ENCODE measurements around the gene GPR22. TPM values are rescaled to one million over a fixed set of nuclear protein-coding genes. Genes with fewer than 3 reads are reported as not detected.

Gene GPR22
- total RNA-seq, 2 donors from 2014 or later = 0.13 TPM; not detected in 1

- H3K27me3 ChIP-seq = no peaks in the 10 kb centered on the region
- no peak for DNase-seq
- H3K4me3 ChIP-seq = no peak overlapping the region
- no peaks in the 10 kb centered on the region for H3K9me3 ChIP-seq
- intact Hi-C loops (cut with DNase I) = no loop called here
- H3K27ac ChIP-seq = no peak overlapping the region
- H3K9ac ChIP-seq (ENCODE audit: low read depth in 2 of 2, low read length in 2 of 2) = no peak overlapping the region
- TF ChIP-seq CTCF (IDR thresholded peaks at IDR 0.05) = no peak
- no peaks in the 10 kb centered on the region for H3K36me3 ChIP-seq
- H3K4me1 ChIP-seq = no peaks in the 10 kb centered on the region
Observed at GRCh38 chr7:107439025-107439424, 30.8 kb upstream of the GPR22 start.

- Histone ChIP-seq H3K36me3 (no peaks in the 10 kb centered on the region), H3K4me1 (no peaks in the 10 kb centered on the region), H3K4me3 (no peak overlapping the region), H3K9me3 (no peaks in the 10 kb centered on the region), H3K9ac (ENCODE audit: low read depth in 2 of 2, low read length in 2 of 2) (no peak overlapping the region), H3K27me3 (no peaks in the 10 kb centered on the region), H3K27ac (no peak overlapping the region)
- no peak for TF ChIP-seq CTCF (IDR thresholded peaks at IDR 0.05)
- intact Hi-C loops (cut with DNase I) = no loop called here
- DNase-seq = no peak
Observed at GRCh38 chr7:107441581-107442422, 28.1 kb upstream of the GPR22 start.

- H3K27me3 ChIP-seq = no peaks in the 10 kb centered on the region
- no peak overlapping the region for H3K27ac ChIP-seq
- DNase-seq = no peak
- intact Hi-C loops (cut with DNase I) = no loop called here
- no peaks in the 10 kb centered on the region for H3K9me3 ChIP-seq
- no peak for TF ChIP-seq CTCF (IDR thresholded peaks at IDR 0.05)
- H3K36me3 ChIP-seq = no peaks in the 10 kb centered on the region
- no peak overlapping the region for H3K4me3 ChIP-seq
- no peaks in the 10 kb centered on the region for H3K4me1 ChIP-seq
- H3K9ac ChIP-seq (ENCODE audit: low read depth in 2 of 2, low read length in 2 of 2) = no peak overlapping the region
Observed at GRCh38 chr7:107442678-107443077, 27.2 kb upstream of the GPR22 start.

- H3K36me3 ChIP-seq = no peaks in the 10 kb centered on the region
- intact Hi-C loops (cut with DNase I) = no loop called here
- no peak for DNase-seq
- H3K4me3 ChIP-seq = no peak overlapping the region
- no peak overlapping the region for H3K27ac ChIP-seq
- H3K27me3 ChIP-seq = no peaks in the 10 kb centered on the region
- H3K4me1 ChIP-seq = no peaks in the 10 kb centered on the region
- H3K9me3 ChIP-seq = no peaks in the 10 kb centered on the region
- TF ChIP-seq CTCF (IDR thresholded peaks at IDR 0.05) = no peak
- H3K9ac ChIP-seq (ENCODE audit: low read depth in 2 of 2, low read length in 2 of 2) = no peak overlapping the region
Observed at GRCh38 chr7:107446531-107446930, 23.3 kb upstream of the GPR22 start.

GRCh38 chr7:107446988-107447387, 22.9 kb upstream of the GPR22 start:
- Histone ChIP-seq H3K4me3 (no peak overlapping the region), H3K27ac (no peak overlapping the region), H3K4me1 (no peaks in the 10 kb centered on the region), H3K9me3 (no peaks in the 10 kb centered on the region), H3K27me3 (no peaks in the 10 kb centered on the region), H3K9ac (ENCODE audit: low read depth in 2 of 2, low read length in 2 of 2) (no peak overlapping the region), H3K36me3 (no peaks in the 10 kb centered on the region)
- intact Hi-C loops (cut with DNase I) = no loop called here
- no peak for TF ChIP-seq CTCF (IDR thresholded peaks at IDR 0.05)
- DNase-seq = no peak

All from colonic mucosa (tissue), 4 donors.